ENCODE results near the gene SERINC4. TPM values are rescaled to one million over a fixed set of nuclear protein-coding genes. Genes with fewer than 3 reads are reported as not detected.

The SERINC4 gene
- total RNA-seq, 6 donors from 2014 or later, result 0.34 TPM; not detected in 5

GRCh38 chr15:43800286-43801141 lies 494 bp upstream of the SERINC4 start, which contains the start of gene HYPK:
Gene HYPK, plus strand, starts transcription at chr15:43800599. Its CDS starts 24 bp downstream, at chr15:43800623.
- DNase-seq, result peak; percentile 95 to 96
- H3K4me3 ChIP-seq, result peak within 1 kb of the TSS; percentile 80 to 93 (median 87)
- H3K27me3 ChIP-seq, result no peaks in the 10 kb centered on the region
- H3K27ac ChIP-seq, result peak within 1 kb of the TSS; percentile 80 to 92 (median 84)
- 8 to 16% methylated on average over 24 to 44 of the region's 44 CpGs for WGBS, 2 donors
- H3K36me3 ChIP-seq, result peaks cover 13 to 81% (median 41%) of the 10 kb centered on the region in 4 donors
- H3K4me1 ChIP-seq, result peaks cover 32 to 50% (median 37%) of the 10 kb centered on the region in 4 donors
- H3K9me3 ChIP-seq, result no peaks in the 10 kb centered on the region
- ATAC-seq (ENCODE audit: low FRiP score in 2 of 2), result peak; percentile 96 to 97
- peak; percentile 87 to 90 for TF ChIP-seq POLR2AphosphoS5 (IDR thresholded peaks at IDR 0.05)
- TF ChIP-seq POLR2A (IDR thresholded peaks at IDR 0.05), result peak in 3 of 4 donors; percentile 41 to 76 (median 62)
- TF ChIP-seq EP300 (IDR thresholded peaks at IDR 0.05), result no peak

- H3K36me3 ChIP-seq, result peaks cover 6 to 81% (median 36%) of the 10 kb centered on the region in 4 donors
- DNase-seq (no peak), ATAC-seq (ENCODE audit: low FRiP score in 2 of 2) (no peak)
- H3K4me1 ChIP-seq, result peaks cover 44 to 61% (median 48%) of the 10 kb centered on the region in 4 donors
- peak overlapping the region; percentile 80 to 92 (median 84) for H3K27ac ChIP-seq
- no peak overlapping the region for H3K4me3 ChIP-seq
- TF ChIP-seq CTCF (IDR thresholded peaks at IDR 0.05), result no peak
- no peak for TF ChIP-seq POLR2AphosphoS5 (IDR thresholded peaks at IDR 0.05)
- H3K27me3 ChIP-seq, result no peaks in the 10 kb centered on the region
- WGBS, 2 donors, result 89 to 92% methylated on average over 15 to 16 of the region's 16 CpGs
- H3K9me3 ChIP-seq, result no peaks in the 10 kb centered on the region
These were observed 643 bp downstream of the SERINC4 start for GRCh38 chr15:43799209-43799944.

GRCh38 chr15:43796566-43796965 lies 3.5 kb downstream of the SERINC4 start:
- H3K36me3 ChIP-seq, result peaks cover 5 to 65% (median 33%) of the 10 kb centered on the region in 4 donors
- no peaks in the 10 kb centered on the region for H3K9me3 ChIP-seq
- no peaks in the 10 kb centered on the region for H3K27me3 ChIP-seq
- no peak for ATAC-seq (ENCODE audit: low FRiP score in 2 of 2)
- H3K4me3 ChIP-seq, result no peak overlapping the region
- H3K4me1 ChIP-seq, result peaks cover 58 to 77% (median 60%) of the 10 kb centered on the region in 4 donors
- no peak for TF ChIP-seq POLR2A (IDR thresholded peaks at IDR 0.05)
- no peak for TF ChIP-seq CTCF (IDR thresholded peaks at IDR 0.05)
- TF ChIP-seq EP300 (IDR thresholded peaks at IDR 0.05), result no peak
- no peak for TF ChIP-seq POLR2AphosphoS5 (IDR thresholded peaks at IDR 0.05)
- no peak overlapping the region for H3K27ac ChIP-seq
- WGBS, 2 donors, result 93 to 95% methylated on average over 3 of the region's 3 CpGs
- DNase-seq, result no peak

GRCh38 chr15:43795997-43796396 lies 4.0 kb downstream of the SERINC4 start:
- TF ChIP-seq EP300 (IDR thresholded peaks at IDR 0.05), result no peak
- no peak for TF ChIP-seq POLR2A (IDR thresholded peaks at IDR 0.05)
- no peak for TF ChIP-seq POLR2AphosphoS5 (IDR thresholded peaks at IDR 0.05)
- no peak for TF ChIP-seq CTCF (IDR thresholded peaks at IDR 0.05)

GRCh38 chr15:43795197-43795596 lies 4.8 kb downstream of the SERINC4 start:
- Histone ChIP-seq H3K4me3 (no peak overlapping the region), H3K27ac (peak overlapping the region; percentile 68 to 100 (median 96)), H3K4me1 (peaks cover 51 to 71% (median 54%) of the 10 kb centered on the region in 4 donors), H3K27me3 (no peaks in the 10 kb centered on the region), H3K9me3 (no peaks in the 10 kb centered on the region), H3K36me3 (peaks cover 5 to 65% (median 33%) of the 10 kb centered on the region in 4 donors)
- TF ChIP-seq EP300 (IDR thresholded peaks at IDR 0.05) (no peak), POLR2A (IDR thresholded peaks at IDR 0.05) (no peak), POLR2AphosphoS5 (IDR thresholded peaks at IDR 0.05) (no peak), CTCF (IDR thresholded peaks at IDR 0.05) (no peak)
- ATAC-seq (ENCODE audit: low FRiP score in 2 of 2) (no peak), DNase-seq (no peak)
- 84 to 96% methylated on average over 2 of the region's 2 CpGs for WGBS, 2 donors

More at GRCh38 chr15:43795997-43796396, 4.0 kb downstream of the SERINC4 start:
- H3K36me3 ChIP-seq, result peaks cover 5 to 65% (median 33%) of the 10 kb centered on the region in 4 donors
- H3K27ac ChIP-seq, result peak overlapping the region in 2 of 4 donors; percentile 68 to 95
- H3K27me3 ChIP-seq, result no peaks in the 10 kb centered on the region
- no peak for ATAC-seq (ENCODE audit: low FRiP score in 2 of 2)
- no peaks in the 10 kb centered on the region for H3K9me3 ChIP-seq
- DNase-seq, result no peak
- no peak overlapping the region for H3K4me3 ChIP-seq
- peaks cover 52 to 75% (median 56%) of the 10 kb centered on the region in 4 donors for H3K4me1 ChIP-seq
